ENCODE results near the gene TECPR1.

DNA sequence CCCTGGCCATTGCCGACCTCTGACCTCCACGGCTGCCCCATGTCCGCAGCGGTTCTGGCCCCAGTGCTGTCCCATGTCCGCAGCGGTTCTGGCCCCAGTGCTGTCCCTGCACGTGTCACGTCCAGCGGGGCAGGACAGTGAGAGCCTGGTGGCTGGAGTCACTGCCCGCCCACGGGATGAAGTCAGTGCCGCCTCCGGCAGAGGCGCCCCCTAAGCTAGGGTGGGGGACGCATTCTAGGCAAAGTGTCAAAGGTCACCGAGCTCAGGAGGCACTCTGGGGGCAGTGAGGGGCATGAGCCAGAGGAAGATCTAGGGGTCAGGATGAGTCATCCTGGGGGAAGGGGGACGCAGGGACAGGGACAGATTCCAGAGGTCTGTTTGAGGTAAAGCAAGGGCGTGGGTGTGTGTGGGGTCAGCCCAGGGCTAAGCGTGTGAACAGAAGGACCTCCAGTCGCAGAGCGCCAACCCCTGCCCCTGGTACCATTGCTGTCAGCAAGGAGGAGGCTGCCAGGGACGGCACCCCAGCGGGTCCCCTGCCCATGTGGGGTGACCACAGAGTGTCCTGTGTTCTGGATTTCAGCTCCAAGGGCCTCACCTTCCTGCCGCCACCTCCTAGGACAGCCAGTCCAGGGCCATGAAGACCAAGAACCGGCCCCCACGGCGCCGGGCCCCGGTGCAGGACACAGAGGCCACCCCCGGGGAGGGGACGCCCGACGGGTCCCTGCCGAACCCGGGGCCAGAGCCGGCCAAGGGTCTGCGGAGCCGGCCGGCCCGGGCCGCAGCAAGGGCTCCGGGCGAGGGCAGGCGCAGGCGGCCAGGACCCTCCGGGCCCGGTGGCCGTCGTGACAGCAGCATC is 40.1 kb downstream of the TECPR1 start:
- TF ChIP-seq CEBPB (IDR thresholded peaks at IDR 0.05; ENCODE audit: low read depth, low read length) (no peak), RAD21 (IDR thresholded peaks at IDR 0.05; ENCODE audit: low read length) (no peak)

All from IMR-90 (cell line).